GM10266 (cell line): ENCODE results near the gene KMT5B.

ENCODE experiments used
- DNase-seq: peaks from one replicate; pipeline ENCODE4 v3.0.0; 2012; ENCODE audit errors: extremely low spot score
- CTCF ChIP-seq: IDR thresholded peaks from 2 replicates; pipeline ENCODE4 v1.5.1; 2012; ENCODE audit warnings: mild to moderate bottlenecking, low read depth; ENCODE audit not compliant: control insufficient read depth, insufficient read depth; ENCODE audit errors: missing control alignments

The KMT5B gene

DNA sequence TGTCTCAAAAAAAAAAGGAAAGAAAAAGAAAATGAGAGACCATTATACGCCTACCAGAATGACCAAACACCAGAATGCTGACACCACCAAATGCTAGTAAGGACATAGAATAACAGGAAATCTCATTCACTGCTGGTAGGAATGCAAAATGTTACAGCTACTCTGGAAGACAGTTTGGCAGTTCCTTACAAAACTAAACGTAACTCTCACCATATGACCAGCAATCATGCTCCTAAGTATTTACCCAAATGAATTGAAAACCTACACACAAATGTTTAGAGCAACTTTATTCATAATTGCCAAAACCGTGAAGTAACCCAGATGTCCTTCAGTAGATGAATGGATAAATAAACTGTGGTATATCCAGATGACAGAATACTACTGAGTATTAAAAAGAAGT lies 99.1 kb downstream of the KMT5B start:
- no peak for DNase-seq

DNA sequence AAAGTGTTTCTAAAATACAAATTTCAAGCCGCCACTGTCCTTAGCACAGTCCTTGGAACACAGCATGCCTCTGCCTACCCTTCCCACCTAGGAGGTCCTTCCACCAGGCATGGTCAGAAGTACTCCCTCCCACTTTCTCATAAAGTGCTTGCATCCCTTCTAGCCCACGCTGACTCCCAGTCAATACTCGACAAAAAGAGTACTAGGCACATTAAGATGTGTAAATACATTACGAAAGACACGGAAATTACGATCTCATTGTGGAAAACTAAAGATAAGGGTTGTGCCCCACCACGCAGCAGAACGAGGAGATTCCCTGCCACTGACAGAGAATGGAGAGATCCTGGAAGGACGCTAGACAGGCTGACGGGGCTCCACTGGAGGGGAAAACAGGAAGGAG lies 105.4 kb downstream of the KMT5B start:
- no peak for TF ChIP-seq CTCF
- DNase-seq, result no peak

More for the DNA sequence above, 99.1 kb downstream of the KMT5B start:
- TF ChIP-seq CTCF, result no peak

DNA sequence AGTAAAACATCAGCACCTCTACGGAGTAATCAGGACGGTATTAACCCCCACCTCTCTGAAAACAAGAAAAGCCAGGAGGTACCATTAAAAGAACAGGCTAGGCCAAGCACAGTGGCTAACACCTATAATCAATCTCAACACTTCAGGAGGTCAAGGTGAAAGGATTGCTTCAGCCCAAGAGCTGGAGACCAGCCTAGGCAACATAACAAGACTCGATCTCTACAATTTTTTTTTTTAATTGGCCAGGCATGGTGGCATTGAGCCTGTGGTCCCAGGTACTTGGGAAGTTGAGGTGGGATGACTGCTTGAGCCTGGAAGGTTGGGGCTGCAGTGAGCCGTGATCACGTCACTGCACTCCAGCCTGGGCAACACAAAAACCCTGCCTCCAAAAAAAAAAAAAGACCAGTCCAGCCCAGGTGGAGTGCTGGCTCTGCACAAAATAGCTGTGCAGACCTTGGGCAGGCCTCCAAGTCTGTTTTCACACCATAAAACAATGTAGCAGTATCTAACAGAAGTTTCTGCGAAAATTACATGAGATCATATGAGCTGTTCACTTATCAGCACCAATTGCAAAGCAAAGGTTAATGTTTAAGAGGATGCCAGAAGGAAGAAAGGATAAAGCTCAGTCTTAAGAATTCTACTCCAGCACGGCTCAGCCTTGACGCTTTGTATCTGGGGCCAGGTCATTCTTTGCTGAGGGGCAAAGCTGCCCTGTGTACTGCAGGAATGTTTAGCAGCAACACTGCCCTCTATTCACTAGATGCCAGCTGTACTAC lies 106.7 kb downstream of the KMT5B start:
- no peak for TF ChIP-seq CTCF
- DNase-seq, result no peak
